Calu3 (cell line): Measurements from ENCODE around the gene PLEKHD1. TPM values are rescaled to one million over a fixed set of nuclear protein-coding genes. Genes with fewer than 3 reads are reported as not detected.

Source experiments
- BruUV-seq: library from RNA; stranded (reverse); fragments of 400-500 nt; replicated peaks from 2 replicates; lab custom pipeline; 2021; lab: Mats Ljungman, UMichigan
- CTCF ChIA-PET: fragments of 300-600 bp; sonication (Branson Sonifier 250); formaldehyde crosslinking; loops from one replicate; lab custom pipeline; 2022; ENCODE audit warnings: antibody characterized with exemption; lab: Charles Lee
- DNase-seq: peaks from one replicate; pipeline ENCODE4 v3.0.0; 2022
- H3K27ac Mint-ChIP-seq: one replicate; pipeline ENCODE4 v1.8.0; 2022; ENCODE audit warnings: mixed read lengths; ENCODE audit not compliant: unreplicated experiment
- H3K27me3 Mint-ChIP-seq: one replicate; pipeline ENCODE4 v1.8.0; 2022; ENCODE audit warnings: mixed read lengths; ENCODE audit not compliant: unreplicated experiment
- H3K36me3 Mint-ChIP-seq: one replicate; pipeline ENCODE4 v1.8.0; 2022; ENCODE audit warnings: mild to moderate bottlenecking, moderate library complexity, mixed read lengths; ENCODE audit not compliant: insufficient read depth, unreplicated experiment
- H3K4me1 Mint-ChIP-seq: one replicate; pipeline ENCODE4 v1.8.0; 2022; ENCODE audit warnings: mild to moderate bottlenecking, low read depth, mixed read lengths; ENCODE audit not compliant: unreplicated experiment
- H3K4me3 Mint-ChIP-seq: one replicate; pipeline ENCODE4 v1.8.0; 2022; ENCODE audit warnings: mild to moderate bottlenecking, low read depth, moderate library complexity, mixed read lengths; ENCODE audit not compliant: unreplicated experiment
- H3K9me3 Mint-ChIP-seq: one replicate; pipeline ENCODE4 v1.8.0; 2022; ENCODE audit warnings: low read depth, mixed read lengths; ENCODE audit not compliant: unreplicated experiment
- intact Hi-C: fragments of 100-400 bp; cut with micrococcal nuclease; formaldehyde crosslinking; loops from one replicate; pipeline ENCODE4 v1.10.0; 2022; ENCODE audit not compliant: unreplicated experiment
- total RNA-seq: library from RNA; stranded (reverse); gene quantifications from 2 replicates; pipeline ENCODE4 v1.2.3, GENCODE V29; 2022
- TF ChIP-seq, protein P1 (sequence below): fragments of 200-600 bp; IDR thresholded peaks from one replicate; pipeline ENCODE4 v1.8.0; 2022; ENCODE audit warnings: antibody characterized with exemption; ENCODE audit not compliant: unreplicated experiment

Gene PLEKHD1
- total RNA-seq, 1 experiment from 2014 or later: 0.73 TPM

- no peak for DNase-seq
- H3K4me3 Mint-ChIP-seq: no peak overlapping the region
- H3K9me3 Mint-ChIP-seq: no peaks in the 10 kb centered on the region
Observed at GRCh38 chr14:69490219-69490918, 5.8 kb downstream of the PLEKHD1 start.

DNA sequence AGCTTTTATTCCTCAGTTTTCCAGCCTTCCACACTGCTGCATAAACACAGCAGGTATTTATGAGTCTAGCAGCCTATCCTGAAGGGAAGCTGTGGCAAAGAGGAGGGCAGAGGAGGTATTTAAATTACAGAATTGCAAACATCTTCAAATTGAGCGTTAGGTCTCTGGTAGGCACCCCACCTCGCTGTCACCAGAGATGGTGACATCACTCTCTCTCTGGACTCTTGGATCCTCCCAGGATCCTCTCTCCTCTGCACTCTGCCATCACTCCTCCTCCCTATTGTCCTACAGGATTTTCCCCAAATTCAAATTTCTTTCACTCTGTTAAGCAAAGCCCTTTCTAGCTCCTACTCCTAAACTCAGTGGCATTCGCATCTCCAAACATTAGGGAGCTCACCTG lies 6.7 kb downstream of the PLEKHD1 start:
- no TSS peak for BruUV-seq
- intact Hi-C loops: no loop called here
- Mint-ChIP-seq H3K4me1 (no peaks in the 10 kb centered on the region), H3K4me3 (no peak overlapping the region), H3K27me3 (peaks cover 92% of the 10 kb centered on the region), H3K9me3 (no peaks in the 10 kb centered on the region), H3K27ac (no peak overlapping the region), H3K36me3 (no peaks in the 10 kb centered on the region)
- DNase-seq: no peak
- CTCF ChIA-PET: no interaction called here
- TF ChIP-seq, protein P1, sequence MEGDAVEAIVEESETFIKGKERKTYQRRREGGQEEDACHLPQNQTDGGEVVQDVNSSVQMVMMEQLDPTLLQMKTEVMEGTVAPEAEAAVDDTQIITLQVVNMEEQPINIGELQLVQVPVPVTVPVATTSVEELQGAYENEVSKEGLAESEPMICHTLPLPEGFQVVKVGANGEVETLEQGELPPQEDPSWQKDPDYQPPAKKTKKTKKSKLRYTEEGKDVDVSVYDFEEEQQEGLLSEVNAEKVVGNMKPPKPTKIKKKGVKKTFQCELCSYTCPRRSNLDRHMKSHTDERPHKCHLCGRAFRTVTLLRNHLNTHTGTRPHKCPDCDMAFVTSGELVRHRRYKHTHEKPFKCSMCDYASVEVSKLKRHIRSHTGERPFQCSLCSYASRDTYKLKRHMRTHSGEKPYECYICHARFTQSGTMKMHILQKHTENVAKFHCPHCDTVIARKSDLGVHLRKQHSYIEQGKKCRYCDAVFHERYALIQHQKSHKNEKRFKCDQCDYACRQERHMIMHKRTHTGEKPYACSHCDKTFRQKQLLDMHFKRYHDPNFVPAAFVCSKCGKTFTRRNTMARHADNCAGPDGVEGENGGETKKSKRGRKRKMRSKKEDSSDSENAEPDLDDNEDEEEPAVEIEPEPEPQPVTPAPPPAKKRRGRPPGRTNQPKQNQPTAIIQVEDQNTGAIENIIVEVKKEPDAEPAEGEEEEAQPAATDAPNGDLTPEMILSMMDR: no peak

More at GRCh38 chr14:69490219-69490918, 5.8 kb downstream of the PLEKHD1 start:
- TF ChIP-seq, protein P1: no peak
- CTCF ChIA-PET: no interaction called here
- Mint-ChIP-seq H3K4me1 (no peaks in the 10 kb centered on the region), H3K27ac (no peak overlapping the region), H3K36me3 (no peaks in the 10 kb centered on the region), H3K27me3 (peaks cover 92% of the 10 kb centered on the region)
- intact Hi-C loops: no loop called here
- no TSS peak for BruUV-seq

GRCh38 chr14:69493038-69493437 lies 8.5 kb downstream of the PLEKHD1 start:
- Mint-ChIP-seq H3K36me3 (no peaks in the 10 kb centered on the region), H3K9me3 (no peaks in the 10 kb centered on the region), H3K27me3 (peaks cover 76% of the 10 kb centered on the region), H3K4me1 (no peaks in the 10 kb centered on the region), H3K27ac (no peak overlapping the region), H3K4me3 (no peak overlapping the region)
- DNase-seq: no peak
- intact Hi-C loops: no loop called here
- CTCF ChIA-PET: interaction anchor here (2.1 kb wide), 1 partner anchor 9 kb away, joined by 6 read pairs; no protein-coding TSS in a partner anchor
- no TSS peak for BruUV-seq
- TF ChIP-seq, protein P1: no peak

DNA sequence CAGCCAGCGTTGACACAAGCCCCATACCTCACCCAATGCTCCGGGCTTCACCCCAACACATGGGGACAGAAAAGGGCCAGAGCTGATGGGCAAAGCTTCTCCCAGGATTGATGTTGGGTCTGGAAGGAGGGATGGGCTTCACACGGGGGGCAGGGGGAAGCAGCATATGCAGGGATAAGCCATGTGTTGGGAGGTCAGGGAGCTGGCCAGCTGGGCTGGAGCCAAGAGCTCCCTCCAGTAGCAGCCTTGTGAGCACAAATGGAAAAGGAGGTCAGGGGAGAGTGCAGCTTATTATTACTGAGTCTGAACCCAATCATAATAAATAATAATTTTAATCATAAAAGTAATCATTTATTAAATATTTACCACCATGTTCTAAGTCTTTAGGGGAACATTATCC lies 9.3 kb downstream of the PLEKHD1 start:
- intact Hi-C loops: no loop called here
- Mint-ChIP-seq H3K4me3 (no peak overlapping the region), H3K9me3 (no peaks in the 10 kb centered on the region), H3K27me3 (peaks cover 69% of the 10 kb centered on the region), H3K4me1 (no peaks in the 10 kb centered on the region), H3K27ac (no peak overlapping the region), H3K36me3 (no peaks in the 10 kb centered on the region)
- BruUV-seq: no TSS peak
- CTCF ChIA-PET: interaction anchor here (1.0 to 2.1 kb wide), 3 partner anchors 8 to 24 kb away, joined by 3 to 6 read pairs (median 5); no protein-coding TSS in a partner anchor
- TF ChIP-seq, protein P1: no peak
- no peak for DNase-seq
